ENCODE results near the gene CD47. TPM values are rescaled to one million over a fixed set of nuclear protein-coding genes. Genes with fewer than 3 reads are reported as not detected.

The CD47 gene
- total and polyA plus RNA-seq, 2 of the 4 experiments (the other 2 are of a cell fraction) = 45.9 to 52.0 TPM

DNA sequence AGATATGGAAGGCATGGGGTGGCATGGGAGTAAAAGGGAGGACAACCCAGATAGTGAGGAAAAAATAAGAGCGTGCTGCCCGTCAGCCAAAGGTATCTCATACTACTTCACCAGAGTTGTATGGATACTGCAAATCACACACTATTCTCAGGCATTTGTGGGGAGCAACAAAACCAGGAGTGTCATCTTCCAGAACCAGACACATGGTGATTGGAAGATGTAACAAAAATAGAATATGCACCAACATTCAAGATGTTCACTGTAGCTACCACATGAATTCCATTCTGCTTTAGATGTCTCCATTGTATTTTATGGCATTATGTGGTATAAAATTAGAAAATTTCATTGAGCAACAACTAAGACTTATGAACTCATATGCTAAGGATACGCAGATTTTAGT is 34.9 kb downstream of the CD47 start:
- Histone ChIP-seq H3K9me3 (ENCODE audit: control insufficient read depth, insufficient read depth, low read length) (no peaks in the 10 kb centered on the region), H3K9me1 (ENCODE audit: insufficient read depth, low read length) (peaks cover 13% of the 10 kb centered on the region), H3K4ac (ENCODE audit: low read depth, low read length) (no peak overlapping the region), H4K8ac (ENCODE audit: low read depth in 2 of 2, low read length in 2 of 2) (no peak overlapping the region), H3K79me1 (ENCODE audit: low read depth in 1 of 2, low read length in 2 of 2) (peaks cover 12 to 38% of the 10 kb centered on the region in 2 experiments), H2BK5ac (ENCODE audit: low read depth, low read length, poor library complexity, severe bottlenecking) (no peak overlapping the region), H3K4me3 (ENCODE audit: insufficient read depth, low read depth, low read length) (no peak overlapping the region), H4K20me1 (ENCODE audit: insufficient read depth, low read length) (no peaks in the 10 kb centered on the region), H2BK120ac (ENCODE audit: low read depth, low read length) (no peak overlapping the region), H3K36me3 (ENCODE audit: control insufficient read depth, insufficient read depth, low read length) (peaks cover 23% of the 10 kb centered on the region), H3K4me1 (ENCODE audit: control insufficient read depth, insufficient read depth, low read length) (peaks cover 8% of the 10 kb centered on the region), H3K27me3 (ENCODE audit: control insufficient read depth, insufficient read depth, low read length) (no peaks in the 10 kb centered on the region), H2BK15ac (ENCODE audit: low read depth, low read length) (no peak overlapping the region), H3K4me2 (ENCODE audit: low read depth, low read length) (no peak overlapping the region), H3K9ac (ENCODE audit: low read depth, low read length) (no peak overlapping the region), H4K91ac (ENCODE audit: insufficient read depth, low read depth, low read length) (no peak overlapping the region), H2BK20ac (ENCODE audit: low read depth, low read length) (no peak overlapping the region), H4K5ac (ENCODE audit: low read depth, low read length) (no peak overlapping the region), H2AK9ac (replicated peaks; ENCODE audit: low read depth, low read length, poor library complexity) (no peak overlapping the region), H2AFZ (replicated peaks; ENCODE audit: low read length, poor library complexity) (no peak overlapping the region), H3K18ac (ENCODE audit: low read depth, low read length) (no peak overlapping the region), H3K27ac (ENCODE audit: insufficient read depth, low read length) (no peak overlapping the region), H3K56ac (ENCODE audit: extremely low read depth, insufficient read depth, low read length) (no peak overlapping the region), H3K23ac (ENCODE audit: low read depth, low read length) (no peak overlapping the region), H2AK5ac (ENCODE audit: low read depth, low read length) (no peak overlapping the region), H3K14ac (replicated peaks; ENCODE audit: low read depth, low read length) (no peak overlapping the region)
- POLR2A ChIA-PET (ENCODE audit: unreplicated experiment) = no interaction called here
- BruUV-seq (replicated peaks) = no TSS peak
- CTCF ChIA-PET = no interaction called here
- no CpG with 5 or more reads among the region's 3 CpGs for WGBS, 2 experiments (ENCODE audit: extremely low coverage in 2 of 2, insufficient read length in 1 of 2)
- ATAC-seq (ENCODE audit: low read depth) (no peak), DNase-seq (no peak)
- intact Hi-C loops (cut with micrococcal nuclease) = no loop called here
- dilution Hi-C loops (cut with HindIII; ENCODE audit: low sequenced_read_pairs, unreplicated experiment) = no loop called here
- TF ChIP-seq RCOR1 (IDR thresholded peaks at IDR 0.05; ENCODE audit: insufficient replicate concordance, low read length) = no peak
- TF ChIP-seq SMC3 (IDR thresholded peaks at IDR 0.05; ENCODE audit: low read depth, low read length) = no peak
- TF ChIP-seq MAFK (IDR thresholded peaks at IDR 0.05; ENCODE audit: low read depth, low read length) = no peak
- TF ChIP-seq MXI1 (IDR thresholded peaks at IDR 0.05; ENCODE audit: borderline replicate concordance, low read depth, low read length) = no peak
- no peak for TF ChIP-seq ELK1 (IDR thresholded peaks at IDR 0.05; ENCODE audit: borderline replicate concordance, low read depth, low read length)
- no peak for TF ChIP-seq BHLHE40 (IDR thresholded peaks at IDR 0.05; ENCODE audit: low read depth, low read length)
- TF ChIP-seq CEBPB (IDR thresholded peaks at IDR 0.05; ENCODE audit: low read depth, low read length) = no peak
- no peak for TF ChIP-seq RFX5 (IDR thresholded peaks at IDR 0.05; ENCODE audit: low read depth, low read length)
- TF ChIP-seq RAD21 (IDR thresholded peaks at IDR 0.05; ENCODE audit: low read length) = no peak
- no peak for TF ChIP-seq MAZ (IDR thresholded peaks at IDR 0.05; ENCODE audit: borderline replicate concordance, low read depth, low read length)
- no peak for TF ChIP-seq CHD1 (IDR thresholded peaks at IDR 0.05; ENCODE audit: low read depth, low read length)
- TF ChIP-seq, protein P1, sequence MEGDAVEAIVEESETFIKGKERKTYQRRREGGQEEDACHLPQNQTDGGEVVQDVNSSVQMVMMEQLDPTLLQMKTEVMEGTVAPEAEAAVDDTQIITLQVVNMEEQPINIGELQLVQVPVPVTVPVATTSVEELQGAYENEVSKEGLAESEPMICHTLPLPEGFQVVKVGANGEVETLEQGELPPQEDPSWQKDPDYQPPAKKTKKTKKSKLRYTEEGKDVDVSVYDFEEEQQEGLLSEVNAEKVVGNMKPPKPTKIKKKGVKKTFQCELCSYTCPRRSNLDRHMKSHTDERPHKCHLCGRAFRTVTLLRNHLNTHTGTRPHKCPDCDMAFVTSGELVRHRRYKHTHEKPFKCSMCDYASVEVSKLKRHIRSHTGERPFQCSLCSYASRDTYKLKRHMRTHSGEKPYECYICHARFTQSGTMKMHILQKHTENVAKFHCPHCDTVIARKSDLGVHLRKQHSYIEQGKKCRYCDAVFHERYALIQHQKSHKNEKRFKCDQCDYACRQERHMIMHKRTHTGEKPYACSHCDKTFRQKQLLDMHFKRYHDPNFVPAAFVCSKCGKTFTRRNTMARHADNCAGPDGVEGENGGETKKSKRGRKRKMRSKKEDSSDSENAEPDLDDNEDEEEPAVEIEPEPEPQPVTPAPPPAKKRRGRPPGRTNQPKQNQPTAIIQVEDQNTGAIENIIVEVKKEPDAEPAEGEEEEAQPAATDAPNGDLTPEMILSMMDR (conservative IDR thresholded peaks at IDR 0.05; ENCODE audit: low read depth, low read length) = no peak
- TF ChIP-seq NFE2L2 (IDR thresholded peaks at IDR 0.05; ENCODE audit: low read depth, low read length) = no peak
- TF ChIP-seq POLR2A (IDR thresholded peaks at IDR 0.05; ENCODE audit: low read depth, low read length) = no peak
- TF ChIP-seq, protein P2, sequence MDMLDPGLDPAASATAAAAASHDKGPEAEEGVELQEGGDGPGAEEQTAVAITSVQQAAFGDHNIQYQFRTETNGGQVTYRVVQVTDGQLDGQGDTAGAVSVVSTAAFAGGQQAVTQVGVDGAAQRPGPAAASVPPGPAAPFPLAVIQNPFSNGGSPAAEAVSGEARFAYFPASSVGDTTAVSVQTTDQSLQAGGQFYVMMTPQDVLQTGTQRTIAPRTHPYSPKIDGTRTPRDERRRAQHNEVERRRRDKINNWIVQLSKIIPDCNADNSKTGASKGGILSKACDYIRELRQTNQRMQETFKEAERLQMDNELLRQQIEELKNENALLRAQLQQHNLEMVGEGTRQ (IDR thresholded peaks at IDR 0.05; ENCODE audit: low read depth, low read length) = no peak
- TF ChIP-seq FOS (IDR thresholded peaks at IDR 0.05; ENCODE audit: low read depth, low read length) = no peak
- in situ Hi-C loops (cut with MboI; ENCODE audit: low sequenced_read_pairs) = no loop called here

Data from IMR-90 (cell line).